OCI-LY7 (cell line): ENCODE measurements around the gene GNPTG. TPM values are rescaled to one million over a fixed set of nuclear protein-coding genes. Genes with fewer than 3 reads are reported as not detected.

Experiments
- BruUV-seq: library from RNA; stranded (reverse); fragments of 400-500 nt; replicated peaks from 2 replicates; lab custom pipeline; 2021; lab: Mats Ljungman, UMichigan
- CTCF ChIA-PET: fragments of 300-600 bp; sonication (Branson Sonifier 250); formaldehyde crosslinking; loops from one replicate; lab custom pipeline; 2022; ENCODE audit warnings: antibody characterized with exemption; ENCODE audit not compliant: unreplicated experiment; lab: Charles Lee
- POLR2A ChIA-PET: fragments of 300-600 bp; sonication (Branson Sonifier 250); formaldehyde crosslinking; loops from one replicate; lab custom pipeline; 2022; ENCODE audit warnings: antibody characterized with exemption; lab: Charles Lee
- DNase-seq: peaks from one replicate; pipeline ENCODE4 v3.0.0-alpha.2; 2015; ENCODE audit warnings: low spot score
- H2AFZ ChIP-seq: fragments of 200-600 bp; sonication (generic), shearing (Covaris generic); 2 replicates; pipeline ENCODE4 v1.6.1; 2014; ENCODE audit warnings: mild to moderate bottlenecking, antibody characterized with exemption, low read length, moderate library complexity
- H3K27ac ChIP-seq: fragments of 200-600 bp; sonication (generic); 2 replicates; pipeline ENCODE4 v1.5.1; 2014; ENCODE audit warnings: mixed run types, low read depth, mild to moderate bottlenecking, moderate library complexity, low read length, inconsistent platforms; ENCODE audit not compliant: poor library complexity, severe bottlenecking
- H3K36me3 ChIP-seq: fragments of 200-600 bp; sonication (generic); 2 replicates; pipeline ENCODE4 v1.6.1; 2014; ENCODE audit warnings: mild to moderate bottlenecking, antibody characterized with exemption, low read length, moderate library complexity, mixed read lengths; ENCODE audit not compliant: insufficient read depth
- H3K4me1 ChIP-seq: fragments of 200-600 bp; sonication (generic); 2 replicates; pipeline ENCODE4 v1.5.1; 2014; ENCODE audit warnings: mild to moderate bottlenecking, low read length; ENCODE audit not compliant: insufficient read depth, poor library complexity, severe bottlenecking
- H3K4me2 ChIP-seq: fragments of 200-600 bp; sonication (generic); 2 replicates; pipeline ENCODE4 v1.6.1; 2014; ENCODE audit warnings: mild to moderate bottlenecking, low read length
- H3K4me3 ChIP-seq: fragments of 200-600 bp; sonication (generic); 2 replicates; pipeline ENCODE4 v1.5.1; 2014; ENCODE audit warnings: mild to moderate bottlenecking, low read depth, low read length; ENCODE audit not compliant: poor library complexity, severe bottlenecking
- H3K79me2 ChIP-seq: fragments of 200-600 bp; sonication (generic); 2 replicates; pipeline ENCODE4 v1.6.1; 2016; ENCODE audit warnings: low read depth, mild to moderate bottlenecking, low read length, moderate library complexity, mixed read lengths; ENCODE audit not compliant: insufficient read depth
- H3K9me2 ChIP-seq: fragments of 200-600 bp; sonication (generic); 2 replicates; pipeline ENCODE4 v1.6.1; 2016; ENCODE audit warnings: mild to moderate bottlenecking, low read length, mixed read lengths; ENCODE audit not compliant: insufficient read depth
- H3K9me3 ChIP-seq: fragments of 200-600 bp; sonication (generic); 2 replicates; pipeline ENCODE4 v1.6.1; 2014; ENCODE audit warnings: mild to moderate bottlenecking, mixed run types, low read length, mixed read lengths
- H4K20me1 ChIP-seq: fragments of 200-600 bp; sonication (generic); 2 replicates; pipeline ENCODE4 v1.6.1; 2014; ENCODE audit warnings: mild to moderate bottlenecking, antibody characterized with exemption, low read length, moderate library complexity, mixed read lengths; ENCODE audit not compliant: insufficient read depth
- CTCF ChIP-seq: fragments of 200-600 bp; sonication (generic); conservative IDR thresholded peaks from 2 replicates; pipeline ENCODE4 v1.5.1; 2014; ENCODE audit warnings: mild to moderate bottlenecking, antibody characterized with exemption, low read length, moderate library complexity, mixed read lengths
- EZH2phosphoT487 ChIP-seq: fragments of 200-600 bp; sonication (generic); IDR thresholded peaks from 2 replicates; pipeline ENCODE4 v1.6.1; 2018; ENCODE audit warnings: low read depth, borderline replicate concordance, mild to moderate bottlenecking, mixed run types, antibody characterized with exemption, low read length, moderate library complexity, mixed read lengths
- intact Hi-C: fragments of 100-400 bp; cut with micrococcal nuclease; formaldehyde crosslinking; loops from one replicate; pipeline ENCODE4 v1.10.0; 2022; ENCODE audit not compliant: unreplicated experiment
- total RNA-seq, 2 experiments: library from RNA; depleted of rRNA in 1 of 2; stranded (reverse); fragments of >200 nt in 1 of 2; shearing (Covaris generic) in 1 of 2; gene quantifications; 2 replicates each; pipeline ENCODE4 v1.2.3, GENCODE V29; 2014 to 2022

GNPTG gene
- total RNA-seq, 2 experiments from 2014 or later, result 21.3 to 24.1 TPM

GRCh38 chr16:1403036-1403435 is 51.3 kb downstream of the GNPTG start:
- Histone ChIP-seq H4K20me1 (peaks cover 4% of the 10 kb centered on the region; the same call in 1 of the 2 replicates), H3K9me3 (no peaks in the 10 kb centered on the region), H3K36me3 (peaks cover 15% of the 10 kb centered on the region), H3K4me3 (no peak overlapping the region), H2AFZ (no peak overlapping the region), H3K9me2 (no peaks in the 10 kb centered on the region), H3K4me2 (no peak overlapping the region), H3K27ac (no peak overlapping the region), H3K4me1 (peaks cover 5% of the 10 kb centered on the region), H3K79me2 (no peaks in the 10 kb centered on the region; the same call in 1 of the 2 replicates)
- DNase-seq, result no peak
- TF ChIP-seq EZH2phosphoT487 (no peak), CTCF (no peak)
- BruUV-seq, result no TSS peak
- CTCF ChIA-PET, result no interaction called here
- POLR2A ChIA-PET, result no interaction called here
- intact Hi-C loops, result no loop called here

GRCh38 chr16:1403733-1404132 is 52.0 kb downstream of the GNPTG start:
- H3K36me3 ChIP-seq, result peaks cover 15% of the 10 kb centered on the region

More at GRCh38 chr16:1403733-1404132, 52.0 kb downstream of the GNPTG start:
- DNase-seq, result no peak
- TF ChIP-seq EZH2phosphoT487 (no peak), CTCF (no peak)
- peaks cover 4% of the 10 kb centered on the region; the same call in 1 of the 2 replicates for H4K20me1 ChIP-seq
- H3K79me2 ChIP-seq, result no peaks in the 10 kb centered on the region; the same call in 1 of the 2 replicates
- intact Hi-C loops, result no loop called here
- CTCF ChIA-PET, result no interaction called here
- no peak overlapping the region for H2AFZ ChIP-seq
- POLR2A ChIA-PET, result no interaction called here
- H3K4me2 ChIP-seq, result no peak overlapping the region
- H3K4me1 ChIP-seq, result peaks cover 10% of the 10 kb centered on the region
- no peaks in the 10 kb centered on the region for H3K9me3 ChIP-seq
- H3K4me3 ChIP-seq, result no peak overlapping the region
- BruUV-seq, result no TSS peak
- H3K9me2 ChIP-seq, result no peaks in the 10 kb centered on the region
- no peak overlapping the region for H3K27ac ChIP-seq
